ENCODE measurements around the gene CCNL1.

The CCNL1 gene

GRCh38 chr3:157167371-157168042, 7.6 kb upstream of the CCNL1 start:
- DNase-seq: no peak

- DNase-seq: no peak
Observed at GRCh38 chr3:157166561-157166960, 6.6 kb upstream of the CCNL1 start.

GRCh38 chr3:157166115-157166514, 6.2 kb upstream of the CCNL1 start:
- DNase-seq: no peak

GRCh38 chr3:157163217-157163953, 3.4 kb upstream of the CCNL1 start:
- no peak for DNase-seq

- peak in 1 of 2 experiments; percentile 16 for DNase-seq
Observed at GRCh38 chr3:157162620-157163019, 2.7 kb upstream of the CCNL1 start.

- peak in 1 of 2 experiments; percentile 61 for DNase-seq
Observed at GRCh38 chr3:157160658-157161424, 894 bp upstream of the CCNL1 start.

- DNase-seq: peak in 1 of 2 experiments; percentile 69
Observed at GRCh38 chr3:157159037-157159761, 748 bp downstream of the CCNL1 start.

- no peak for DNase-seq
Observed at GRCh38 chr3:157157836-157158235, 2.1 kb downstream of the CCNL1 start.

- DNase-seq: no peak
Observed at GRCh38 chr3:157156837-157157635, 2.9 kb downstream of the CCNL1 start.

GRCh38 chr3:157155591-157155990, 4.4 kb downstream of the CCNL1 start:
- DNase-seq: no peak

- no peak for DNase-seq
Observed at GRCh38 chr3:157154563-157155330, 5.2 kb downstream of the CCNL1 start.

- no peak for DNase-seq
Observed at GRCh38 chr3:157152930-157153329, 7.0 kb downstream of the CCNL1 start.

GRCh38 chr3:157152438-157152837, 7.5 kb downstream of the CCNL1 start:
- no peak for DNase-seq

- no peak for DNase-seq
Observed at GRCh38 chr3:157151627-157152026, 8.3 kb downstream of the CCNL1 start.

- DNase-seq: no peak
Observed at GRCh38 chr3:157151151-157151550, 8.8 kb downstream of the CCNL1 start.

GRCh38 chr3:157149136-157149696, 10.7 kb downstream of the CCNL1 start:
- no peak for DNase-seq

- DNase-seq: no peak
Observed at GRCh38 chr3:157148196-157148889, 11.6 kb downstream of the CCNL1 start.

GRCh38 chr3:157147099-157147803, 12.7 kb downstream of the CCNL1 start:
- DNase-seq: no peak

GRCh38 chr3:157145606-157146322, 14.2 kb downstream of the CCNL1 start:
- DNase-seq: no peak

Data from NCI-H526 (cell line).